Endothelial cell of umbilical vein (primary cell): ENCODE results near the gene PRR5L. TPM values are rescaled to one million over a fixed set of nuclear protein-coding genes. Genes with fewer than 3 reads are reported as not detected.

ENCODE experiments used
- BruUV-seq: library from RNA; stranded (reverse); fragments of 400-500 nt; replicated peaks from 2 replicates; lab custom pipeline; 2021; lab: Mats Ljungman, UMichigan
- CTCF ChIA-PET: fragments of 300-600, 350-600 bp; sonication (Branson Sonifier 250); formaldehyde crosslinking; loops from one replicate; lab custom pipeline; 2021; ENCODE audit warnings: antibody characterized with exemption, inconsistent platforms; lab: Charles Lee
- POLR2A ChIA-PET: fragments of 300-600, 350-600 bp; sonication (Branson Sonifier 250); formaldehyde crosslinking; loops from one replicate; lab custom pipeline; 2021; ENCODE audit warnings: antibody characterized with exemption, inconsistent platforms; lab: Charles Lee
- DNase-seq: peaks from one replicate; pipeline ENCODE4 v3.0.0-alpha.2; 2011; ENCODE audit warnings: low read depth, low spot score
- FAIRE-seq: peaks from 2 replicates; lab custom pipeline; 2011; peaks lifted over from hg19 to GRCh38; lab: Jason Lieb, UNC
- H2AFZ ChIP-seq: 2 replicates; pipeline ENCODE4 v1.6.0; 2012; ENCODE audit warnings: low read depth, low read length, control low read depth, inconsistent platforms
- H3K27ac ChIP-seq: 2 replicates; pipeline ENCODE4 v1.5.1; 2011; ENCODE audit warnings: low read depth, mild to moderate bottlenecking, control low read depth, low read length, moderate library complexity; ENCODE audit not compliant: insufficient read depth
- H3K27me3 ChIP-seq, 2 experiments: 2 replicates each; pipeline versions ENCODE4 v1.6.0 to v1.6.1; 2011; ENCODE audit warnings: low read length in 2 of 2, mixed read lengths in 1 of 2; ENCODE audit not compliant: control insufficient read depth in 2 of 2, insufficient read depth in 2 of 2
- H3K36me3 ChIP-seq, 2 experiments: 2 replicates in 1 of 2; 3 replicates in 1 of 2; pipeline ENCODE4 v1.5.1; 2011; ENCODE audit warnings: low read length in 2 of 2, mild to moderate bottlenecking in 1 of 2, moderate library complexity in 1 of 2; ENCODE audit not compliant: control insufficient read depth in 2 of 2, insufficient read depth in 2 of 2; ENCODE audit errors: extremely low read depth in 1 of 2
- H3K4me1 ChIP-seq: 3 replicates; pipeline ENCODE4 v1.5.1; 2011; ENCODE audit warnings: mild to moderate bottlenecking, low read length; ENCODE audit not compliant: control insufficient read depth, insufficient read depth; ENCODE audit errors: extremely low read depth
- H3K4me2 ChIP-seq: 2 replicates; pipeline ENCODE4 v1.6.1; 2011; ENCODE audit warnings: low read length, control low read depth, mixed read lengths; ENCODE audit not compliant: insufficient read depth
- H3K4me3 ChIP-seq, 3 experiments: fragments of 200-600 bp in 1 of 3; sonication (generic), shearing (Covaris generic) in 1 of 3; replicated peaks in 1 of 3; 2 replicates each; pipeline ENCODE4 v1.5.1; 2011 to 2016; ENCODE audit warnings: control low read depth in 3 of 3, low read length in 3 of 3, mild to moderate bottlenecking in 2 of 3, inconsistent platforms in 1 of 3, low read depth in 1 of 3, moderate library complexity in 1 of 3; ENCODE audit not compliant: insufficient read depth in 1 of 3
- H3K79me2 ChIP-seq: 2 replicates; pipeline ENCODE4 v1.6.0; 2012; ENCODE audit warnings: low read length, inconsistent platforms; ENCODE audit not compliant: control insufficient read depth, insufficient read depth
- H3K9ac ChIP-seq: replicated peaks from 2 replicates; pipeline ENCODE3; 2011; ENCODE audit warnings: low read length, control low read depth; ENCODE audit not compliant: insufficient read depth; ENCODE audit errors: extremely low read depth
- H3K9me1 ChIP-seq: replicated peaks from 3 replicates; pipeline ENCODE4 v1.6.0; 2011; ENCODE audit warnings: mild to moderate bottlenecking, low read length; ENCODE audit not compliant: control insufficient read depth, insufficient read depth; ENCODE audit errors: extremely low read depth
- H3K9me3 ChIP-seq: replicated peaks from 2 replicates; pipeline ENCODE4 v1.5.1; 2012; ENCODE audit warnings: low read length, inconsistent platforms; ENCODE audit not compliant: control insufficient read depth, insufficient read depth
- H4K20me1 ChIP-seq: replicated peaks from 2 replicates; pipeline ENCODE3; 2011; ENCODE audit warnings: mild to moderate bottlenecking, low read length; ENCODE audit not compliant: control insufficient read depth, insufficient read depth; ENCODE audit errors: extremely low read depth
- EZH2 ChIP-seq: IDR thresholded peaks from 2 replicates; pipeline ENCODE4 v1.6.1; 2012; ENCODE audit warnings: borderline replicate concordance, low read depth, mild to moderate bottlenecking, moderate library complexity, low read length, inconsistent platforms; ENCODE audit not compliant: severe bottlenecking
- FOS ChIP-seq: IDR thresholded peaks from 2 replicates; pipeline ENCODE4 v1.6.1; 2011; ENCODE audit warnings: mild to moderate bottlenecking, low read length, moderate library complexity, borderline replicate concordance; ENCODE audit not compliant: insufficient read depth
- GATA2 ChIP-seq: IDR thresholded peaks from 2 replicates; pipeline ENCODE4 v1.7.0; 2011; ENCODE audit warnings: low read depth, mild to moderate bottlenecking, moderate library complexity, mixed read lengths, low read length; ENCODE audit not compliant: insufficient read length, insufficient read depth
- JUN ChIP-seq: IDR thresholded peaks from 2 replicates; pipeline ENCODE4 v1.6.1; 2011; ENCODE audit warnings: borderline replicate concordance, low read depth; ENCODE audit not compliant: insufficient read length, insufficient read depth
- MYC ChIP-seq: IDR thresholded peaks from one replicate; pipeline ENCODE4 v1.6.1; 2011; ENCODE audit warnings: mild to moderate bottlenecking, low read depth, low read length
- POLR2A ChIP-seq: IDR thresholded peaks from 2 replicates; pipeline ENCODE4 v1.6.1; 2012; ENCODE audit warnings: low read depth, mild to moderate bottlenecking, control low read depth, low read length
- POLR2AphosphoS5 ChIP-seq: IDR thresholded peaks from 2 replicates; pipeline ENCODE4 v1.6.1; 2012; ENCODE audit warnings: low read depth, mild to moderate bottlenecking, control low read depth, low read length, moderate library complexity; ENCODE audit not compliant: insufficient read depth
- dilution Hi-C: fragments of 300-500 bp; cut with MboI; formaldehyde crosslinking; loops from one replicate; pipeline ENCODE4 v1.15.0; 2019; ENCODE audit warnings: low sequenced_read_pairs; ENCODE audit not compliant: extremely low pct_ligation_motif_present
- intact Hi-C: fragments of 100-400 bp; cut with micrococcal nuclease; formaldehyde crosslinking; loops from one replicate; pipeline ENCODE4 v1.10.0; 2022
- polyA plus RNA-seq, 4 experiments: library from polyadenylated mRNA; depleted of rRNA in 3 of 4; stranded (reverse) in 3 of 4; unstranded in 1 of 4; fragments of >200 nt; gene quantifications; 2 replicates each; pipeline versions ENCODE4 v1.2.1 to v1.2.3, GENCODE V29; 2011 to 2012; ENCODE audit warnings: missing spikeins in 1 of 4
- total RNA-seq: library from RNA; stranded (reverse); gene quantifications from 2 replicates; pipeline ENCODE4 v1.2.3, GENCODE V29; 2021
- TF ChIP-seq, protein P1 (sequence below): IDR thresholded peaks from 2 replicates; pipeline ENCODE4 v1.6.1; 2011; ENCODE audit not compliant: insufficient read depth, insufficient read length
- TF ChIP-seq, protein P2 (sequence below), 2 donors: IDR thresholded peaks; 1 replicate in 1 of 2; 2 replicates in 1 of 2; pipeline ENCODE4 v1.5.1; 2011; ENCODE audit warnings: low read length in 2 of 2, mild to moderate bottlenecking in 2 of 2, moderate library complexity in 2 of 2, control low read depth in 1 of 2, inconsistent platforms in 1 of 2, low read depth in 1 of 2; ENCODE audit not compliant: insufficient read depth in 1 of 2; ENCODE audit errors: extremely low read depth in 1 of 2

The PRR5L gene
- total and polyA plus RNA-seq, 2 donors (not counting 3 experiments of a cell fraction or from before 2014, with no cell fraction given), result 2.5 to 6.1 TPM

DNA sequence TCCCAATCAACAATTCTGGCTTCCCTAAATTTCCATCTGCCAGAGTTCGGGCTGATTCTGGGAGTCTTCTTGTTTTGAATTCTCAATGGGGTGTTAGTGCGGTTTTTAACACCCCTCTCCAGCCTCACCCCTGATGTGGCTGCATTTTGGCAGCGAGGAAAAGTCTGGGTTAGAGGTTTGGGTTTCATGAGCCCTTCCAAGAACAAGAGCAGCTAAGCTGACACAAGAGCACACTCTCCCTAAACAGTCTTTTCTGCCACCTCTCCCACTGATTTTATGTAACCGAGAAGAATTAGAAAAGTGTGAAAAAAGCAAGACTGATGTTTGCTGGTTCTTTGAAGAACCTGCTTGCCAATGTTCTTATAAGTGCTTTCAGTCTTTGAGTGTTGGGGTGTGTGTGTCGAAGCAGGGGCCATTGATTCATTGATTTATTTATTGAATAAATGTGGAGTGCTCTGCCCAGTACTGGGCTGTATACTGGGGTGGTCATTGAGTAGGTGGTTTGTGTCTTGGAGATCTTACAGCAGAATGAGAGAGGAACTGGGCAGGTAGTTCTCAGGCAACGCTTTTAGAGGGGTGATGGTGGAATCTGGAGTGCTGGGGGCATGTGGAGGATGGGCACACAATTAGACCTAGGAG lies 112.5 kb downstream of the PRR5L start:
- Histone ChIP-seq H3K27me3 (no peaks in the 10 kb centered on the region), H3K9ac (no peak overlapping the region), H3K4me1 (peaks cover 44% of the 10 kb centered on the region), H3K79me2 (no peaks in the 10 kb centered on the region), H3K36me3 (no peaks in the 10 kb centered on the region), H3K9me1 (no peaks in the 10 kb centered on the region), H2AFZ (peak overlapping the region; percentile 32), H3K4me3 (no peak overlapping the region), H4K20me1 (no peaks in the 10 kb centered on the region), H3K9me3 (no peaks in the 10 kb centered on the region), H3K27ac (peak overlapping the region; percentile 9), H3K4me2 (peak overlapping the region; percentile 32)
- dilution Hi-C loops, result no loop called here
- ChIA-PET CTCF (no interaction called here), POLR2A (no interaction called here)
- DNase-seq (no peak), FAIRE-seq (no peak)
- no TSS peak for BruUV-seq
- intact Hi-C loops, result loop anchor here (2.0 kb wide), 1 partner anchor 32 kb away; no protein-coding TSS in a partner anchor
- TF ChIP-seq EZH2, result no peak
- no peak for TF ChIP-seq GATA2
- TF ChIP-seq MYC, result no peak
- TF ChIP-seq, protein P1, sequence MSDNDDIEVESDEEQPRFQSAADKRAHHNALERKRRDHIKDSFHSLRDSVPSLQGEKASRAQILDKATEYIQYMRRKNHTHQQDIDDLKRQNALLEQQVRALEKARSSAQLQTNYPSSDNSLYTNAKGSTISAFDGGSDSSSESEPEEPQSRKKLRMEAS, result no peak
- no peak for TF ChIP-seq JUN
- TF ChIP-seq POLR2AphosphoS5, result no peak
- TF ChIP-seq FOS, result no peak
- no peak for TF ChIP-seq POLR2A
- TF ChIP-seq, protein P2, sequence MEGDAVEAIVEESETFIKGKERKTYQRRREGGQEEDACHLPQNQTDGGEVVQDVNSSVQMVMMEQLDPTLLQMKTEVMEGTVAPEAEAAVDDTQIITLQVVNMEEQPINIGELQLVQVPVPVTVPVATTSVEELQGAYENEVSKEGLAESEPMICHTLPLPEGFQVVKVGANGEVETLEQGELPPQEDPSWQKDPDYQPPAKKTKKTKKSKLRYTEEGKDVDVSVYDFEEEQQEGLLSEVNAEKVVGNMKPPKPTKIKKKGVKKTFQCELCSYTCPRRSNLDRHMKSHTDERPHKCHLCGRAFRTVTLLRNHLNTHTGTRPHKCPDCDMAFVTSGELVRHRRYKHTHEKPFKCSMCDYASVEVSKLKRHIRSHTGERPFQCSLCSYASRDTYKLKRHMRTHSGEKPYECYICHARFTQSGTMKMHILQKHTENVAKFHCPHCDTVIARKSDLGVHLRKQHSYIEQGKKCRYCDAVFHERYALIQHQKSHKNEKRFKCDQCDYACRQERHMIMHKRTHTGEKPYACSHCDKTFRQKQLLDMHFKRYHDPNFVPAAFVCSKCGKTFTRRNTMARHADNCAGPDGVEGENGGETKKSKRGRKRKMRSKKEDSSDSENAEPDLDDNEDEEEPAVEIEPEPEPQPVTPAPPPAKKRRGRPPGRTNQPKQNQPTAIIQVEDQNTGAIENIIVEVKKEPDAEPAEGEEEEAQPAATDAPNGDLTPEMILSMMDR (IDR thresholded peaks at IDR 0.05; ENCODE audit: extremely low read depth in 1 of 2, insufficient read depth in 1 of 2, low read depth in 1 of 2, low read length in 2 of 2), result no peak
